CD14-positive monocyte (primary cell): ENCODE results near the gene ARHGAP21. TPM values are rescaled to one million over a fixed set of nuclear protein-coding genes. Genes with fewer than 3 reads are reported as not detected.

ENCODE experiments used
- DNase-seq, 3 donors: peaks; one replicate each; pipeline ENCODE4 v3.0.0-alpha.2; 2011 to 2022
- H2AFZ ChIP-seq: 2 replicates; pipeline ENCODE4 v1.6.0; 2012; ENCODE audit warnings: mild to moderate bottlenecking, low read depth, low read length, inconsistent platforms; ENCODE audit not compliant: insufficient read depth, poor library complexity, severe bottlenecking
- H3K27ac ChIP-seq, 2 donors: 1 replicate in 1 of 2; 2 replicates in 1 of 2; pipeline ENCODE4 v1.5.1; 2012 to 2013; ENCODE audit warnings: low read length in 2 of 2, control low read depth in 1 of 2, inconsistent platforms in 1 of 2, low read depth in 1 of 2, mild to moderate bottlenecking in 1 of 2
- H3K27me3 ChIP-seq, 2 donors: one replicate each; pipeline versions ENCODE4 v1.6.0 to v1.6.1; 2011 to 2013; ENCODE audit warnings: low read length in 2 of 2; ENCODE audit not compliant: control insufficient read depth in 2 of 2, insufficient read depth in 2 of 2
- H3K36me3 ChIP-seq, 2 donors: replicated peaks in 1 of 2; 1 replicate in 1 of 2; 2 replicates in 1 of 2; pipeline versions ENCODE4 v1.5.1 to v1.6.1; 2012 to 2013; ENCODE audit warnings: low read length in 2 of 2, control low read depth in 1 of 2, inconsistent platforms in 1 of 2, mild to moderate bottlenecking in 1 of 2; ENCODE audit not compliant: insufficient read depth in 2 of 2, control insufficient read depth in 1 of 2
- H3K4me1 ChIP-seq, 2 donors: 1 replicate in 1 of 2; 2 replicates in 1 of 2; pipeline versions ENCODE4 v1.5.1 to v1.6.1; 2012 to 2013; ENCODE audit warnings: low read length in 2 of 2, control low read depth in 1 of 2, inconsistent platforms in 1 of 2, mild to moderate bottlenecking in 1 of 2, moderate library complexity in 1 of 2; ENCODE audit not compliant: insufficient read depth in 2 of 2, control insufficient read depth in 1 of 2
- H3K4me2 ChIP-seq: replicated peaks from 2 replicates; pipeline ENCODE3; 2012; ENCODE audit warnings: low read length, moderate library complexity, mild to moderate bottlenecking; ENCODE audit not compliant: poor library complexity, severe bottlenecking; ENCODE audit errors: extremely low read depth
- H3K4me3 ChIP-seq, 3 experiments: fragments of 200-600 bp in 1 of 3; sonication (generic) in 1 of 3; replicated peaks in 1 of 3; 1 replicate in 2 of 3; 2 replicates in 1 of 3; pipeline ENCODE4 v1.5.1; 2011 to 2013; ENCODE audit warnings: low read length in 3 of 3, mild to moderate bottlenecking in 3 of 3, control low read depth in 2 of 3, low read depth in 2 of 3, inconsistent platforms in 1 of 3, moderate library complexity in 1 of 3
- H3K79me2 ChIP-seq: 2 replicates; pipeline ENCODE4 v1.6.0; 2012; ENCODE audit warnings: mild to moderate bottlenecking, control low read depth, inconsistent platforms, low read length, moderate library complexity; ENCODE audit not compliant: insufficient read depth
- H3K9ac ChIP-seq: 2 replicates; pipeline ENCODE4 v1.6.0; 2017; ENCODE audit warnings: low read length, mild to moderate bottlenecking; ENCODE audit not compliant: insufficient read depth, poor library complexity, severe bottlenecking
- H3K9me3 ChIP-seq, 2 donors: replicated peaks in 1 of 2; 1 replicate in 1 of 2; 2 replicates in 1 of 2; pipeline versions ENCODE4 v1.5.1 to v1.6.1; 2012 to 2013; ENCODE audit warnings: low read length in 2 of 2, control low read depth in 1 of 2; ENCODE audit not compliant: control insufficient read depth in 1 of 2, insufficient read depth in 1 of 2
- H4K20me1 ChIP-seq: 2 replicates; pipeline ENCODE4 v1.6.0; 2012; ENCODE audit warnings: mild to moderate bottlenecking, low read length, control low read depth, moderate library complexity; ENCODE audit not compliant: insufficient read depth
- H3K27ac Mint-ChIP-seq, 7 donors: one replicate each; pipeline ENCODE4 v1.8.0; 2020; ENCODE audit warnings: mild to moderate bottlenecking in 7 of 7, mixed read lengths in 7 of 7, moderate library complexity in 6 of 7, inconsistent platforms in 2 of 7
- H3K27me3 Mint-ChIP-seq, 3 donors: one replicate each; pipeline ENCODE4 v1.8.0; 2021 to 2022; ENCODE audit warnings: low read depth in 3 of 3, mild to moderate bottlenecking in 3 of 3, mixed read lengths in 3 of 3, moderate library complexity in 3 of 3, inconsistent platforms in 1 of 3
- H3K36me3 Mint-ChIP-seq, 2 donors: one replicate each; pipeline ENCODE4 v1.8.0; 2020; ENCODE audit warnings: mixed read lengths in 2 of 2, inconsistent platforms in 1 of 2, mild to moderate bottlenecking in 1 of 2
- H3K4me1 Mint-ChIP-seq: one replicate; pipeline ENCODE4 v1.8.0; 2020; ENCODE audit warnings: mild to moderate bottlenecking, mixed read lengths
- H3K4me3 Mint-ChIP-seq, 2 donors: one replicate each; pipeline ENCODE4 v1.8.0; 2020; ENCODE audit warnings: mild to moderate bottlenecking in 2 of 2, mixed read lengths in 2 of 2, moderate library complexity in 1 of 2
- H3K9me3 Mint-ChIP-seq, 7 donors: one replicate each; pipeline ENCODE4 v1.8.0; 2020 to 2022; ENCODE audit warnings: mixed read lengths in 7 of 7, mild to moderate bottlenecking in 6 of 7, moderate library complexity in 6 of 7, inconsistent platforms in 2 of 7
- WGBS: methylation state at CpG from one replicate; pipeline ENCODE4 v1.1.5; 2013; ENCODE audit warnings: missing lambda C conversion rate; ENCODE audit not compliant: insufficient coverage; 5-methylcytosine and 5-hydroxymethylcytosine counted together
- intact Hi-C, 2 donors: fragments of 100-400 bp; cut with micrococcal nuclease; formaldehyde crosslinking; loops; one replicate each; pipeline versions ENCODE4 v1.15.0 to v1.15.1; 2023
- polyA plus RNA-seq, 3 donors: library from polyadenylated mRNA; depleted of rRNA in 1 of 3; unstranded in 2 of 3; stranded (reverse) in 1 of 3; fragments of 300-500 nt in 2 of 3; fragments of >200 nt in 1 of 3; fragmentation: Illumina TruSeq in 2 of 3; gene quantifications; 1 replicate in 2 of 3; 2 replicates in 1 of 3; pipeline ENCODE4 v1.2.3, GENCODE V29; 2012 to 2021
- TF ChIP-seq, protein P1 (sequence below): fragments of 200-600 bp; IDR thresholded peaks from one replicate; pipeline ENCODE4 v1.8.0; 2022; ENCODE audit warnings: antibody characterized with exemption, mild to moderate bottlenecking

ARHGAP21 gene
- polyA plus RNA-seq, 3 donors: 2.1 to 20.0 (median 3.4) TPM

DNA sequence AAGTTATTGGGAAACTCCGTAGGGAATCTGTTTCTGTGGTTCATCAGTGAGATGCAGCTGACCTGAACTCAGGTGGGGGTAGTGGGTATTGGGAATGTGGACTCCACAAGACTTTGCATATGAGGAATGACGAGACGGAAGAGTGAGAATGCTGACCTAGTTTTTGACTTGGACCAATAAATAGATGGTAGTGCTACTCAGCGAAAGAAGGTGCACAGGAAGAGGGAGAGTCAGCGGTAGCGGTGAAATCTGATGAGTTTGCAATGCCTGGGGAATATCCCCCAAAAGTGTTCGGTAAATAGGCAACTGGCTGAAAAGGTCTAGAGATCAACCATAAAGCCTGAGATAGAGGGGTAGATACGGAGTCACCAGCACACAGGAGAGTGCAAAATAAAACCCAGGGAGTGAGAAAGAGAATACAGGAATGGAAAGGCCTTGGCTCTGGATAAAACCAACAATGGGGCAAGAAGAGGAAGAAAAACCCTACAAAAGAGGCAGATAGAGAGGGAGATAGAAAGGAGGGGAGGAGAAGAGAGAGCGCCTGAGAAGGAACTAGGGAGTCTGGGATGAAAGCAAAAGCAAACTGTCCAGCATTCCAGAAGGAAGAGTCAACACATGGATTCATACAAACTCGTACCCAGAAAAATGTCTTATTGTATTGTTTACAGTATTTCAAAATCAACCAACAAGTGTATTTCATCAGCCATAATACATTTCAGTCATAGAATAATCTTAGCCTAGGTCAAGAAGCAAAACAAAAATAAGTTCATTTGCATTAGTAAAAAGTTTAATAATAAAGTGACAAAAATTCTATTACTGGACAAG lies 5.4 kb downstream of the ARHGAP21 start:
- H3K27me3 Mint-ChIP-seq: peaks cover 1 to 2% (median 1%) of the 10 kb centered on the region in 3 donors
- Histone ChIP-seq H3K4me2 (no peak overlapping the region), H3K4me1 (peaks cover 20 to 31% of the 10 kb centered on the region in 2 donors), H3K27me3 (no peaks in the 10 kb centered on the region), H3K79me2 (peaks cover 64% of the 10 kb centered on the region), H3K9ac (no peak overlapping the region), H3K36me3 (no peaks in the 10 kb centered on the region), H2AFZ (no peak overlapping the region), H3K4me3 (no peak overlapping the region), H3K27ac (no peak overlapping the region), H4K20me1 (peaks cover 81% of the 10 kb centered on the region), H3K9me3 (no peaks in the 10 kb centered on the region)
- H3K4me3 Mint-ChIP-seq: no peak overlapping the region
- H3K4me1 Mint-ChIP-seq: peaks cover 23% of the 10 kb centered on the region
- peaks cover 10 to 15% of the 10 kb centered on the region in 2 donors for H3K36me3 Mint-ChIP-seq
- no peak for DNase-seq
- H3K9me3 Mint-ChIP-seq: no peaks in the 10 kb centered on the region
- TF ChIP-seq, protein P1, sequence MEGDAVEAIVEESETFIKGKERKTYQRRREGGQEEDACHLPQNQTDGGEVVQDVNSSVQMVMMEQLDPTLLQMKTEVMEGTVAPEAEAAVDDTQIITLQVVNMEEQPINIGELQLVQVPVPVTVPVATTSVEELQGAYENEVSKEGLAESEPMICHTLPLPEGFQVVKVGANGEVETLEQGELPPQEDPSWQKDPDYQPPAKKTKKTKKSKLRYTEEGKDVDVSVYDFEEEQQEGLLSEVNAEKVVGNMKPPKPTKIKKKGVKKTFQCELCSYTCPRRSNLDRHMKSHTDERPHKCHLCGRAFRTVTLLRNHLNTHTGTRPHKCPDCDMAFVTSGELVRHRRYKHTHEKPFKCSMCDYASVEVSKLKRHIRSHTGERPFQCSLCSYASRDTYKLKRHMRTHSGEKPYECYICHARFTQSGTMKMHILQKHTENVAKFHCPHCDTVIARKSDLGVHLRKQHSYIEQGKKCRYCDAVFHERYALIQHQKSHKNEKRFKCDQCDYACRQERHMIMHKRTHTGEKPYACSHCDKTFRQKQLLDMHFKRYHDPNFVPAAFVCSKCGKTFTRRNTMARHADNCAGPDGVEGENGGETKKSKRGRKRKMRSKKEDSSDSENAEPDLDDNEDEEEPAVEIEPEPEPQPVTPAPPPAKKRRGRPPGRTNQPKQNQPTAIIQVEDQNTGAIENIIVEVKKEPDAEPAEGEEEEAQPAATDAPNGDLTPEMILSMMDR: no peak
- intact Hi-C loops: no loop called here
- H3K27ac Mint-ChIP-seq: no peak overlapping the region
- WGBS: 94% methylated on average over 8 of the region's 10 CpGs

DNA sequence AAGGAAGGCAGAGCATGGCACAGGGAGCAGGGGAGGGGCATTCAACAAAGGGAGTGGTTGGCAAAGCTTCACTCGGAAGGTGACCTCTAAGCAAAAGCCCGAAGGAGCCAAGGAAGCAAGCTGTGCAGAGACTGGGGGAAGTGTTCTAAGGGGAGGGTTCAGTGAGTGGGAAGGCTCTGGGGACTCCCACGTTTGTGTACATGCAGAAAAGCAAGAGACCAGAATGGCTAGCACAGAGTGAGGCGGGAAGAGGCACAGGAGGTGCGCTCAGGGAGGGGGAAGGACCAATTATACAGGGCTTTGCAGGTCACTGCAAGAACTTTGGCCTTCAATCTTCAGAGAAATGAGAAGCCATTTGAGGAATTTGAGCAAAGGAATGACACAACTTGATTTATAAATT lies 7.4 kb downstream of the ARHGAP21 start:
- peaks cover 9 to 13% of the 10 kb centered on the region in 2 donors for H3K36me3 Mint-ChIP-seq
- TF ChIP-seq, protein P1: no peak
- no peak for DNase-seq
- WGBS: 92% methylated on average over 5 of the region's 5 CpGs
- H3K9me3 Mint-ChIP-seq: no peaks in the 10 kb centered on the region
- H3K36me3 ChIP-seq: no peaks in the 10 kb centered on the region
- no peak overlapping the region for H3K27ac ChIP-seq
- H3K27me3 ChIP-seq: no peaks in the 10 kb centered on the region
- H2AFZ ChIP-seq: no peak overlapping the region
- no peak overlapping the region for H3K27ac Mint-ChIP-seq
- no peak overlapping the region for H3K4me3 Mint-ChIP-seq
- no peak overlapping the region for H3K9ac ChIP-seq
- no peak overlapping the region for H3K4me3 ChIP-seq
- peaks cover 75% of the 10 kb centered on the region for H3K79me2 ChIP-seq
- intact Hi-C loops: no loop called here
- H3K4me1 Mint-ChIP-seq: peaks cover 15% of the 10 kb centered on the region
- peaks cover 10 to 17% of the 10 kb centered on the region in 2 donors for H3K4me1 ChIP-seq
- no peak overlapping the region for H3K4me2 ChIP-seq
- H4K20me1 ChIP-seq: peaks cover 91% of the 10 kb centered on the region
- H3K9me3 ChIP-seq: no peaks in the 10 kb centered on the region
- H3K27me3 Mint-ChIP-seq: peaks cover 0 to 1% (median 0%) of the 10 kb centered on the region in 3 donors
